Measurements from ENCODE around the gene CLDN15. TPM values are rescaled to one million over a fixed set of nuclear protein-coding genes. Genes with fewer than 3 reads are reported as not detected.

Gene CLDN15
- total RNA-seq, 2 donors from 2014 or later, result 9.2 to 17.4 TPM

- intact Hi-C loops (cut with DNase I), result loop anchor here (2.0 kb wide), 1 partner anchor 29 kb away; the partner anchor contains the start of gene FIS1
- Histone ChIP-seq H3K27me3 (replicated peaks; ENCODE audit: insufficient read depth) (no peaks in the 10 kb centered on the region), H3K36me3 (peaks cover 3 to 4% of the 10 kb centered on the region in 2 donors), H3K9me3 (no peaks in the 10 kb centered on the region), H3K4me1 (replicated peaks) (peaks cover 8% of the 10 kb centered on the region), H3K4me3 (peak overlapping the region; percentile 63 to 66), H3K27ac (no peak overlapping the region)
- no peak for DNase-seq (ENCODE audit: low spot score)
- TF ChIP-seq POLR2A (IDR thresholded peaks at IDR 0.05), result no peak
- no peak for TF ChIP-seq POLR2AphosphoS5 (IDR thresholded peaks at IDR 0.05)
- no peak for TF ChIP-seq CTCF (IDR thresholded peaks at IDR 0.05)
- WGBS, result 67% methylated on average over 31 of the region's 31 CpGs
Measured at GRCh38 chr7:101216001-101216859, 21.4 kb downstream of the CLDN15 start.

GRCh38 chr7:101212014-101212413 lies 25.6 kb downstream of the CLDN15 start:
- TF ChIP-seq POLR2A (IDR thresholded peaks at IDR 0.05) (no peak), CTCF (IDR thresholded peaks at IDR 0.05) (no peak), POLR2AphosphoS5 (IDR thresholded peaks at IDR 0.05) (no peak)
- H3K36me3 ChIP-seq, result peaks cover 3 to 4% of the 10 kb centered on the region in 2 donors
- H3K4me3 ChIP-seq, result no peak overlapping the region
- intact Hi-C loops (cut with DNase I), result no loop called here
- no peaks in the 10 kb centered on the region for H3K27me3 ChIP-seq (replicated peaks; ENCODE audit: insufficient read depth)
- H3K9me3 ChIP-seq, result no peaks in the 10 kb centered on the region
- no peak overlapping the region for H3K27ac ChIP-seq
- H3K4me1 ChIP-seq (replicated peaks), result peaks cover 8% of the 10 kb centered on the region
- WGBS, result 91% methylated on average over 8 of the region's 8 CpGs
- no peak for DNase-seq (ENCODE audit: low spot score)

GRCh38 chr7:101211501-101211900 lies 26.1 kb downstream of the CLDN15 start:
- 96% methylated on average over 24 of the region's 24 CpGs for WGBS
- Histone ChIP-seq H3K4me3 (no peak overlapping the region), H3K27me3 (replicated peaks; ENCODE audit: insufficient read depth) (no peaks in the 10 kb centered on the region), H3K9me3 (no peaks in the 10 kb centered on the region), H3K4me1 (replicated peaks) (peaks cover 4% of the 10 kb centered on the region), H3K27ac (no peak overlapping the region), H3K36me3 (peaks cover 3 to 4% of the 10 kb centered on the region in 2 donors)
- intact Hi-C loops (cut with DNase I), result no loop called here
- no peak for DNase-seq (ENCODE audit: low spot score)
- TF ChIP-seq POLR2AphosphoS5 (IDR thresholded peaks at IDR 0.05), result no peak
- no peak for TF ChIP-seq CTCF (IDR thresholded peaks at IDR 0.05)
- TF ChIP-seq POLR2A (IDR thresholded peaks at IDR 0.05), result no peak

- Histone ChIP-seq H3K27ac (no peak overlapping the region), H3K4me1 (replicated peaks) (no peaks in the 10 kb centered on the region), H3K27me3 (replicated peaks; ENCODE audit: insufficient read depth) (no peaks in the 10 kb centered on the region), H3K9me3 (no peaks in the 10 kb centered on the region), H3K4me3 (no peak overlapping the region), H3K36me3 (peaks cover 3 to 4% of the 10 kb centered on the region in 2 donors)
- DNase-seq (ENCODE audit: low spot score), result no peak
- intact Hi-C loops (cut with DNase I), result no loop called here
- WGBS, result 90% methylated on average over 19 of the region's 19 CpGs
- TF ChIP-seq CTCF (IDR thresholded peaks at IDR 0.05) (no peak), POLR2A (IDR thresholded peaks at IDR 0.05) (no peak), POLR2AphosphoS5 (IDR thresholded peaks at IDR 0.05) (no peak)
Measured at GRCh38 chr7:101210143-101210542, 27.5 kb downstream of the CLDN15 start.

GRCh38 chr7:101208794-101209193 lies 28.8 kb downstream of the CLDN15 start:
- intact Hi-C loops (cut with DNase I), result no loop called here
- no peaks in the 10 kb centered on the region for H3K9me3 ChIP-seq
- H3K27ac ChIP-seq, result no peak overlapping the region
- H3K36me3 ChIP-seq, result peaks cover 3 to 4% of the 10 kb centered on the region in 2 donors
- no peak for DNase-seq (ENCODE audit: low spot score)
- H3K27me3 ChIP-seq (replicated peaks; ENCODE audit: insufficient read depth), result no peaks in the 10 kb centered on the region
- 91% methylated on average over 14 of the region's 14 CpGs for WGBS
- no peak overlapping the region for H3K4me3 ChIP-seq
- TF ChIP-seq POLR2A (IDR thresholded peaks at IDR 0.05) (no peak), CTCF (IDR thresholded peaks at IDR 0.05) (no peak), POLR2AphosphoS5 (IDR thresholded peaks at IDR 0.05) (no peak)
- H3K4me1 ChIP-seq (replicated peaks), result no peaks in the 10 kb centered on the region

All from prostate gland (tissue), 2 donors.